ENCODE results near the gene CACNA2D4.

DNA sequence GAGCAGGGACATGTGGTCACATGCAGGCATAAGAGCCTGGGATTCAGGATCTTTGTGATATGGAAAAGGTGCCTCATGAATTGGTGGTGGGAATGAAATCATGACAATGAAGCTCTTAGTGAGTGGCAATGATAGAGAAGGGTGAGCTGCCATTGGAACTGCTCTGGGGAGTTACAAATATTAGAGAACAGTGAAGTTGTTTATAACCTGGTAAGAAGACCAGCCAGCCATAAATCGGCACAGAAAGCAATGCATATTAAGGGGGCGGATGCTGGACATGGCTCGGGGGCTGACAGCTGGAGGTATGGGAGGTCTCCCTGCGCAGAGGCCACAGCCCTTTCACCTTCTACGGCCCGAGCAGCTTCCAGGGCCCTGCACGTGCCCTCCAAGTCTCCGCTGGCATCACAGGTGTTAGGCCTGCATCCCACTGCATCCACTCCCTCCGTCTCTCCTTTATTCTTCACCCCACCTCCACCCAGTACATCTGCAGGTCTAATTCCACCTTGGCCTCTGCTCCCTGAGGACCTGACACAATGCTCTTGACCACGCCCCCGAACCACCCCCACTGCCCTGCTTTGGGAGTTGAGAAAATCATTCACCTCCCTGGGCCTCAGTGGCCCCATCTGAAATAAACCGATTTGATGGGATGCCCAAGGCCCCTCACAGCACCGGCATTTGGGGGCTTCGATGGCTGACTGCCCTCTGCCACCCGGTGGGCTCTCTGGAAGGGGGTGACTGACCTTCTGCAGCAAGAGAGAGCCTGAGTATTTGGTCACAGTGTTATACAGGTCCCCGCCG is 4.1 kb downstream of the CACNA2D4 start:
- TF ChIP-seq POLR2A (IDR thresholded peaks at IDR 0.05), result no peak
- TF ChIP-seq, protein P1, sequence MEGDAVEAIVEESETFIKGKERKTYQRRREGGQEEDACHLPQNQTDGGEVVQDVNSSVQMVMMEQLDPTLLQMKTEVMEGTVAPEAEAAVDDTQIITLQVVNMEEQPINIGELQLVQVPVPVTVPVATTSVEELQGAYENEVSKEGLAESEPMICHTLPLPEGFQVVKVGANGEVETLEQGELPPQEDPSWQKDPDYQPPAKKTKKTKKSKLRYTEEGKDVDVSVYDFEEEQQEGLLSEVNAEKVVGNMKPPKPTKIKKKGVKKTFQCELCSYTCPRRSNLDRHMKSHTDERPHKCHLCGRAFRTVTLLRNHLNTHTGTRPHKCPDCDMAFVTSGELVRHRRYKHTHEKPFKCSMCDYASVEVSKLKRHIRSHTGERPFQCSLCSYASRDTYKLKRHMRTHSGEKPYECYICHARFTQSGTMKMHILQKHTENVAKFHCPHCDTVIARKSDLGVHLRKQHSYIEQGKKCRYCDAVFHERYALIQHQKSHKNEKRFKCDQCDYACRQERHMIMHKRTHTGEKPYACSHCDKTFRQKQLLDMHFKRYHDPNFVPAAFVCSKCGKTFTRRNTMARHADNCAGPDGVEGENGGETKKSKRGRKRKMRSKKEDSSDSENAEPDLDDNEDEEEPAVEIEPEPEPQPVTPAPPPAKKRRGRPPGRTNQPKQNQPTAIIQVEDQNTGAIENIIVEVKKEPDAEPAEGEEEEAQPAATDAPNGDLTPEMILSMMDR (IDR thresholded peaks at IDR 0.05), result no peak
- no peak for TF ChIP-seq POLR2AphosphoS5 (IDR thresholded peaks at IDR 0.05)
- no peak for TF ChIP-seq EP300 (IDR thresholded peaks at IDR 0.05)

Measured in gastroesophageal sphincter (tissue), 3 donors.